Hepatocyte (in vitro differentiated cells): ENCODE data around the gene BCAS4. TPM values are rescaled to one million over a fixed set of nuclear protein-coding genes. Genes with fewer than 3 reads are reported as not detected.

Experiments
- DNase-seq: peaks from one replicate; pipeline ENCODE4 v3.0.0-alpha.2; 2016; ENCODE audit warnings: low spot score
- H2AFZ ChIP-seq: fragments of 200-600 bp; sonication (generic); 2 replicates; pipeline ENCODE4 v1.6.0; 2016; ENCODE audit warnings: antibody characterized with exemption, mild to moderate bottlenecking
- H3K27ac ChIP-seq: fragments of 200-600 bp; sonication (generic); 2 replicates; pipeline ENCODE4 v1.5.1; 2016; ENCODE audit warnings: mild to moderate bottlenecking
- H3K27me3 ChIP-seq: fragments of 200-600 bp; sonication (generic); 2 replicates; pipeline ENCODE4 v1.6.1; 2016
- H3K36me3 ChIP-seq: fragments of 200-600 bp; sonication (generic); replicated peaks from 2 replicates; pipeline ENCODE4 v1.5.1; 2016; ENCODE audit warnings: low read depth; ENCODE audit not compliant: insufficient read depth
- H3K4me1 ChIP-seq: fragments of 200-600 bp; sonication (generic); 2 replicates; pipeline ENCODE4 v1.5.1; 2016; ENCODE audit warnings: mild to moderate bottlenecking, moderate library complexity; ENCODE audit not compliant: insufficient read depth
- H3K4me2 ChIP-seq: fragments of 200-600 bp; sonication (generic); 2 replicates; pipeline ENCODE4 v1.6.0; 2016
- H3K4me3 ChIP-seq: fragments of 200-600 bp; sonication (generic); 2 replicates; pipeline ENCODE4 v1.5.1; 2016; ENCODE audit warnings: mild to moderate bottlenecking
- H3K79me2 ChIP-seq: fragments of 200-600 bp; sonication (generic); 2 replicates; pipeline ENCODE4 v1.6.0; 2017; ENCODE audit warnings: mild to moderate bottlenecking
- H3K9me2 ChIP-seq: fragments of 200-600 bp; sonication (generic); replicated peaks from 2 replicates; pipeline ENCODE4 v1.6.0; 2017; ENCODE audit warnings: mild to moderate bottlenecking; ENCODE audit not compliant: insufficient read depth
- H3K9me3 ChIP-seq: fragments of 200-600 bp; sonication (generic); 2 replicates; pipeline ENCODE4 v1.5.1; 2016; ENCODE audit warnings: low read depth, mild to moderate bottlenecking
- H4K20me1 ChIP-seq: fragments of 200-600 bp; sonication (generic); 2 replicates; pipeline ENCODE4 v1.6.0; 2016; ENCODE audit warnings: mild to moderate bottlenecking; ENCODE audit not compliant: insufficient read depth, poor library complexity, severe bottlenecking
- CTCF ChIP-seq: fragments of 200-600 bp; sonication (generic); IDR thresholded peaks from 2 replicates; pipeline ENCODE4 v1.5.1; 2016; ENCODE audit warnings: antibody characterized with exemption, mild to moderate bottlenecking; ENCODE audit not compliant: poor library complexity
- EZH2 ChIP-seq: fragments of 200-600 bp; sonication (generic); IDR thresholded peaks from 2 replicates; pipeline ENCODE4 v1.6.1; 2016; ENCODE audit warnings: antibody characterized with exemption, mild to moderate bottlenecking, borderline replicate concordance
- EZH2phosphoT487 ChIP-seq: fragments of 200-600 bp; sonication (generic); IDR thresholded peaks from one replicate; pipeline ENCODE4 v1.6.1; 2018; ENCODE audit warnings: antibody characterized with exemption, mild to moderate bottlenecking, low read depth, moderate library complexity; ENCODE audit not compliant: unreplicated experiment, severe bottlenecking
- whole genome bisulfite sequencing: methylation state at CpG from one replicate; pipeline ENCODE4 v1.1.6; 2016; ENCODE audit warnings: low lambda C conversion rate; ENCODE audit errors: missing lambda C conversion rate; 5-methylcytosine and 5-hydroxymethylcytosine counted together
- polyA plus RNA-seq: library from polyadenylated mRNA; unstranded; fragments of >200 nt; fragmentation: Nextera tagmentation; extraction: Ambion mirVana; gene quantifications from 2 replicates; pipeline ENCODE4 v1.2.1, GENCODE V29; 2016
- total RNA-seq: library from RNA; depleted of rRNA; stranded (reverse); fragments of >200 nt; gene quantifications from 2 replicates; pipeline ENCODE4 v1.2.3, GENCODE V29; 2014

The BCAS4 gene
- total and polyA plus RNA-seq, 2 experiments from 2014 or later: 5.6 to 21.6 TPM

- TF ChIP-seq CTCF (no peak), EZH2 (no peak), EZH2phosphoT487 (no peak)
- Histone ChIP-seq H3K79me2 (no peaks in the 10 kb centered on the region), H3K9me3 (no peaks in the 10 kb centered on the region), H3K4me2 (no peak overlapping the region), H2AFZ (no peak overlapping the region), H3K27me3 (no peaks in the 10 kb centered on the region), H3K36me3 (no peaks in the 10 kb centered on the region), H3K9me2 (no peaks in the 10 kb centered on the region), H4K20me1 (no peaks in the 10 kb centered on the region), H3K4me3 (no peak overlapping the region), H3K27ac (no peak overlapping the region), H3K4me1 (no peaks in the 10 kb centered on the region)
- no peak for DNase-seq
- WGBS: 76% methylated on average over 5 of the region's 5 CpGs
Measured at GRCh38 chr20:50772420-50773185, 22.3 kb upstream of the BCAS4 start.

- Histone ChIP-seq H3K79me2 (no peaks in the 10 kb centered on the region), H3K27me3 (no peaks in the 10 kb centered on the region), H3K4me1 (no peaks in the 10 kb centered on the region), H2AFZ (no peak overlapping the region), H3K9me2 (no peaks in the 10 kb centered on the region), H4K20me1 (no peaks in the 10 kb centered on the region), H3K4me2 (no peak overlapping the region), H3K27ac (no peak overlapping the region), H3K4me3 (no peak overlapping the region), H3K36me3 (no peaks in the 10 kb centered on the region), H3K9me3 (no peaks in the 10 kb centered on the region)
- no peak for DNase-seq
- TF ChIP-seq EZH2phosphoT487: no peak
- no peak for TF ChIP-seq CTCF
- WGBS: 90% methylated on average over 3 of the region's 3 CpGs
Measured at GRCh38 chr20:50774515-50774914, 20.3 kb upstream of the BCAS4 start.

- H3K4me3 ChIP-seq: no peak overlapping the region
- no peaks in the 10 kb centered on the region for H3K4me1 ChIP-seq
- H3K79me2 ChIP-seq: no peaks in the 10 kb centered on the region
- no peak for DNase-seq
- no peak overlapping the region for H3K27ac ChIP-seq
- H2AFZ ChIP-seq: no peak overlapping the region
- TF ChIP-seq CTCF (no peak), EZH2 (no peak), EZH2phosphoT487 (no peak)
- no peaks in the 10 kb centered on the region for H3K27me3 ChIP-seq
- H3K36me3 ChIP-seq: no peaks in the 10 kb centered on the region
- 73% methylated on average over 8 of the region's 8 CpGs for WGBS
- H3K9me2 ChIP-seq: no peaks in the 10 kb centered on the region
- no peaks in the 10 kb centered on the region for H3K9me3 ChIP-seq
- H4K20me1 ChIP-seq: no peaks in the 10 kb centered on the region
- no peak overlapping the region for H3K4me2 ChIP-seq
Measured at GRCh38 chr20:50776122-50776817, 18.6 kb upstream of the BCAS4 start.
